GM23248 (cell line): ENCODE data around the gene TOR2A.

Experiments
- EZH2 ChIP-seq: fragments of 200-600 bp; sonication (generic); IDR thresholded peaks from 2 replicates; pipeline ENCODE4 v1.6.1; 2018; ENCODE audit warnings: antibody characterized with exemption, mild to moderate bottlenecking; ENCODE audit not compliant: insufficient read depth, poor library complexity, severe bottlenecking
- EZH2phosphoT487 ChIP-seq: fragments of 200-600 bp; sonication (generic); IDR thresholded peaks from 2 replicates; pipeline ENCODE4 v1.6.1; 2018; ENCODE audit warnings: antibody characterized with exemption, moderate library complexity, mild to moderate bottlenecking, low read depth; ENCODE audit not compliant: insufficient read depth

DNA sequence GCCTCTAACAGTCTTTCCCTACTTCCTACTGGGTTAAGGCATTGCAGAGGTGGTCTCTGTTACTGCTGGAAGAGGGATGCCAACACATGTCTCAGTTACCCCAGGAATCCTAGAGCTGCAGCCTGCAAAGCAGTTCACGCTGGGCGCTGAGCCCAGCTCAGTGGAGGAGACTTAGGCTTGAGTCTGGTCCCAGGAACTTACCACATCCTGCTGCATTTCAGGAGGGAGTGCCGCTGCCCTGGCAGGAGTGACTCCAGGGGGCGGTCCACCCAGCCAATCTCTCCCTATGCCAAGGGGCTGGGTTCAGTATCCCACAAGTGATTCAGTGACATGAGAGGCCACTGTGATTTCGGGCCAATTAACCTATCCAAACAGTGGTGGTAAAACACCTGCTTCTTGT lies 11.7 kb downstream of the TOR2A start:
- TF ChIP-seq EZH2phosphoT487 = no peak
- no peak for TF ChIP-seq EZH2
